ENCODE measurements around the gene RPS18. TPM values are rescaled to one million over a fixed set of nuclear protein-coding genes. Genes with fewer than 3 reads are reported as not detected.
A peak's percentile ranks its signal among the peaks of the same experiment; 100 is the strongest.

Gene RPS18
- polyA plus RNA-seq, 3 donors = 2,430 to 3,295 (median 2,894) TPM

DNA sequence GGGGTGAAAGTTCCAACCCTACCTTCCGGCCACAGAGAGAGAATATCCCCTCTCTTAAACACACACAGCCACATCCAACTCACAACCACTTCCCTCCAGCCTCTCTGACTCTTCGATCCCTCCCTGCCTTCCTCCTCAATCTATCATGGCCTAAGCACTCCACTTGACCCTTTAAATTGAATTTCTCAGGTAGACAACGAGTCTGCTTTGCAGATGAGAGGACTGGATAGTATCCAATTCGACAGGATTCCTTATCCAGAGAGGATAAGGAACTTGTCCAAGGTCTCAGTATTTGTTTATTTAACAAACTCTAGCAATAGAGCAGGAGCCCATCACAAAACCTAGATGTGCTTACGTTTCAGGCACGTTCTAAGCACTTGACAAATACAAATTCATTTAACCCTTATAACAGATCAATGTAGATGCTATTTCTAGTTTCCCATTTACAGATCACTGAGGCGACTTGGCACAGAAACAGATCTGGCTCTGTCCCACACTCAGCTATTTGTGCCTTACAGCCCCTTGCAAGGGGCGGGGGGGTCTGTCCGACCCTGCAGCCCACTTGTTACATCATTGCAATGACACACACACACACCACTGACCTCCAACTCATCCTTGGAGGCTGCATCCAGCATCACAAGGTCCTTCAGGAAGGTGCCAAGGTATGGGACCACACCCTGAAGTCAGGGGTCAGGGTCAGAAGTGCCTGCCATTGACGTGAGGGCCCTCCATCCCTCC, 22.4 kb downstream of the RPS18 start:
- Mint-ChIP-seq H3K27me3 (ENCODE audit: low read depth in 3 of 3) (peaks cover 0 to 3% (median 0%) of the 10 kb centered on the region in 3 donors), H3K4me1 (peaks cover 37% of the 10 kb centered on the region), H3K4me3 (no peak overlapping the region), H3K9me3 (peaks cover 0 to 3% (median 0%) of the 10 kb centered on the region in 7 donors), H3K36me3 (peaks cover 54 to 58% of the 10 kb centered on the region in 2 donors), H3K27ac (peak overlapping the region in 3 of 7 donors; percentile 69 to 81 (median 74))
- Histone ChIP-seq H4K20me1 (ENCODE audit: insufficient read depth, low read length) (peaks cover 72% of the 10 kb centered on the region), H3K9me3 (replicated peaks in 1 of 2; ENCODE audit: control insufficient read depth in 1 of 2, insufficient read depth in 1 of 2, low read length in 2 of 2) (no peaks in the 10 kb centered on the region), H3K27ac (ENCODE audit: low read depth in 1 of 2, low read length in 2 of 2) (no peak overlapping the region), H3K4me1 (ENCODE audit: control insufficient read depth in 1 of 2, insufficient read depth in 2 of 2, low read length in 2 of 2) (peaks cover 24 to 27% of the 10 kb centered on the region in 2 donors), H2AFZ (ENCODE audit: insufficient read depth, low read depth, low read length, poor library complexity, severe bottlenecking) (no peak overlapping the region), H3K79me2 (ENCODE audit: insufficient read depth, low read length) (peaks cover 63% of the 10 kb centered on the region), H3K36me3 (replicated peaks in 1 of 2; ENCODE audit: control insufficient read depth in 1 of 2, insufficient read depth in 2 of 2, low read length in 2 of 2) (peaks cover 55 to 63% of the 10 kb centered on the region in 2 donors), H3K27me3 (ENCODE audit: control insufficient read depth in 2 of 2, insufficient read depth in 2 of 2, low read length in 2 of 2) (no peaks in the 10 kb centered on the region), H3K4me3 (replicated peaks in 1 of 3; ENCODE audit: low read depth in 2 of 3, low read length in 3 of 3) (no peak overlapping the region), H3K4me2 (replicated peaks; ENCODE audit: extremely low read depth, low read length, poor library complexity, severe bottlenecking) (no peak overlapping the region), H3K9ac (ENCODE audit: insufficient read depth, low read length, poor library complexity, severe bottlenecking) (no peak overlapping the region)
- no peak for DNase-seq
- intact Hi-C loops (cut with micrococcal nuclease) = loop anchor here in 1 of 2 donors (10.0 kb wide), 1 partner anchor 101 kb away; the partner anchor contains the start of gene KIFC1
- WGBS (ENCODE audit: insufficient coverage) = 96% methylated on average over 9 of the region's 10 CpGs
- TF ChIP-seq CTCF (IDR thresholded peaks at IDR 0.05) = no peak

DNA sequence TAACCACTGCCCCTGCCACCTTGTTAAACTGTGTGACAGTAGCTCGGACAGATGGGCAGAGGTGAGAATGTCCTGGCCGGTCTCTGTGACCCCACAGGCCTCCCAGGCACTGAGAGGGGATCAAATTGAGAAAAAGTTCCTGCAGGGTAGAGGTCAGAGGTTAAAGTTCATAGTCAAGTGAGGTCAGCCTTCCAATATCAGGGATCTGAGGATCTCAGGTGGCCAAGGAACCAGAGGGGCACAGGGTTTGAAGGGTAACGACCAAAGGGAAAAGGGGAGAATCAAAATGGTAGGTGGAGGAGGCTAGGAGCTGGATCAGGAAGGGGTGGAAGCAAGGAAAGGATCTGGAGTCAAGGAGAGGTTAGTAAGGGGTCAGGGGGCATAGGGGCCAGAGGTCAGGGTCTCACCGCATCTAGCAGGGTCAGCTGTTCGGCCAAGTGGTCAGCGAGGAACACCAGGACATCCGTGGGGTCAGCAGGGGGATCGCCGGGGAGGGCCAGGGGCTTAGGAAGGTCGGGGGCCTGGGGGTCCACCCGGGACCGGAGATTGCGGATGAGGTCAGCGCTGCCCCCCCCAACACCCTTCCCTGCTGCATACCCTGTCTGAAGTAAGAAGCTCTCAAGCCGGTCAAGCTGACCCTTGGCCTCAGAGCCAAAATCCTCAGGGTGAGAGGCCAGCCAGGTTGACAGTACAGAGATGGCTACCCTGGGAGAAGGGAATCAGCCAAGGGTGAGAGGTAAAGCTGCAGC, 23.9 kb downstream of the RPS18 start:
- Mint-ChIP-seq H3K4me3 (peak overlapping the region in 1 of 2 donors; percentile 25), H3K9me3 (peaks cover 0 to 6% (median 0%) of the 10 kb centered on the region in 7 donors), H3K4me1 (peaks cover 35% of the 10 kb centered on the region), H3K36me3 (peaks cover 56 to 57% of the 10 kb centered on the region in 2 donors), H3K27ac (peak overlapping the region in 3 of 7 donors; percentile 26 to 100 (median 59)), H3K27me3 (ENCODE audit: low read depth in 3 of 3) (peaks cover 0 to 3% (median 0%) of the 10 kb centered on the region in 3 donors)
- intact Hi-C loops (cut with micrococcal nuclease) = loop anchor here (5.0 to 10.0 kb wide), 2 partner anchors 93 to 99 kb away; partner anchors contain the start of genes HSD17B8 (in 1 of the 2), KIFC1 (in 1 of the 2), RXRB (in 1 of the 2) and SLC39A7 (in 1 of the 2)
- Histone ChIP-seq H3K79me2 (ENCODE audit: insufficient read depth, low read length) (peaks cover 62% of the 10 kb centered on the region), H4K20me1 (ENCODE audit: insufficient read depth, low read length) (peaks cover 72% of the 10 kb centered on the region), H3K27ac (ENCODE audit: low read depth in 1 of 2, low read length in 2 of 2) (no peak overlapping the region), H3K4me2 (replicated peaks; ENCODE audit: extremely low read depth, low read length, poor library complexity, severe bottlenecking) (no peak overlapping the region), H3K27me3 (ENCODE audit: control insufficient read depth in 2 of 2, insufficient read depth in 2 of 2, low read length in 2 of 2) (no peaks in the 10 kb centered on the region), H3K36me3 (replicated peaks in 1 of 2; ENCODE audit: control insufficient read depth in 1 of 2, insufficient read depth in 2 of 2, low read length in 2 of 2) (peaks cover 55 to 62% of the 10 kb centered on the region in 2 donors), H3K4me1 (ENCODE audit: control insufficient read depth in 1 of 2, insufficient read depth in 2 of 2, low read length in 2 of 2) (peaks cover 25 to 26% of the 10 kb centered on the region in 2 donors), H3K9me3 (replicated peaks in 1 of 2; ENCODE audit: control insufficient read depth in 1 of 2, insufficient read depth in 1 of 2, low read length in 2 of 2) (no peaks in the 10 kb centered on the region), H3K4me3 (replicated peaks in 1 of 3; ENCODE audit: low read depth in 2 of 3, low read length in 3 of 3) (no peak overlapping the region), H2AFZ (ENCODE audit: insufficient read depth, low read depth, low read length, poor library complexity, severe bottlenecking) (no peak overlapping the region), H3K9ac (ENCODE audit: insufficient read depth, low read length, poor library complexity, severe bottlenecking) (no peak overlapping the region)
- WGBS (ENCODE audit: insufficient coverage) = over 99% methylated on average over 12 of the region's 15 CpGs
- TF ChIP-seq CTCF (IDR thresholded peaks at IDR 0.05) = no peak
- DNase-seq = no peak
